AML-193 (cell line): ENCODE results near the gene PRPF6.
"Not testable (repeated sequence)": the region's sequence is repeated elsewhere in the genome, so short reads cannot be mapped to it uniquely, and the experiment has no call there.

Experiments
- DNase-seq, 2 experiments: peaks; one replicate each; lab custom pipeline; 2025; lab: John Stamatoyannopoulos, UW

PRPF6 gene

DNA sequence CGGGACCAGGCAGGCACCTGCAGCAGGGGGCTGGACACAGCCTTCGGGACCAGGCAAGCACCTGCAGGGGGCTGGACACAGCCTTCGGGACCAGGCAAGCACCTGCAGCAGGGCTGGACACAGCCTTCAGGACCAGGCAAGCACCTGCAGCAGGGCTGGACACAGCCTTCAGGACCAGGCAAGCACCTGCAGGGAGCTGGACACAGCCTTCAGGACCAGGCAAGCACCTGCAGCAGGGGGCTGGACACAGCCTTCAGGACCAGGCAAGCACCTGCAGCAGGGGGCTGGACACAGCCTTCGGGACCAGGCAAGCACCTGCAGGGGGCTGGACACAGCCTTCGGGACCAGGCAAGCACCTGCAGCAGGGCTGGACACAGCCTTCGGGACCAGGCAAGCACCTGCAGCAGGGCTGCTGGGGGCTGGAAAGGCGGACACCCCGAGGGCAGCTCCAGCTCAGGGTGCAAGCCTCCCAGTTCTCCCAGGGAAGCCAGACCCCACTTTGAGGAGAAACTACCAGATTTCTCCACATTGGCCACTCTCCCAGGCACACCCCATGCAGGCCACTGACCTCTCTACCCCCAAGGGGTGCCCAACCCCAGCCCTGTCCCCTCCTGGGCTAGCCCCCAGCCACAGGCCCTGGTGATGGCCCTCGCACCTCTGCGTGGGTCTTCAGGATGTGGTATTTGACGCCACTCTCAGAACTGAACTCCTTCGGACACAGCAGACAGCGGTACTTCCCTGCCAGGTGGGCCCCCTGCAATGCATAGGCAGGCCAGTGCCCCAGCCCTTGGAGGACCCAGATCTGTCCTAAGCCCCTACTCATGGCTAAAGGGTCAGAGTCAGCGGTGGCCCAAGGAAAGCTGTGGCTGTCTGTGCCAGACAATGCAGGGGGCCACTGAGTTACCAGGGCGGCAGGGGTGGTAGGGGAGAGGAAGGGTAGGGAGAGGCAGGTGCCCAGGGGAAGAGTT, 20.0 kb upstream of the PRPF6 start:
- DNase-seq = not testable (repeated sequence)

DNA sequence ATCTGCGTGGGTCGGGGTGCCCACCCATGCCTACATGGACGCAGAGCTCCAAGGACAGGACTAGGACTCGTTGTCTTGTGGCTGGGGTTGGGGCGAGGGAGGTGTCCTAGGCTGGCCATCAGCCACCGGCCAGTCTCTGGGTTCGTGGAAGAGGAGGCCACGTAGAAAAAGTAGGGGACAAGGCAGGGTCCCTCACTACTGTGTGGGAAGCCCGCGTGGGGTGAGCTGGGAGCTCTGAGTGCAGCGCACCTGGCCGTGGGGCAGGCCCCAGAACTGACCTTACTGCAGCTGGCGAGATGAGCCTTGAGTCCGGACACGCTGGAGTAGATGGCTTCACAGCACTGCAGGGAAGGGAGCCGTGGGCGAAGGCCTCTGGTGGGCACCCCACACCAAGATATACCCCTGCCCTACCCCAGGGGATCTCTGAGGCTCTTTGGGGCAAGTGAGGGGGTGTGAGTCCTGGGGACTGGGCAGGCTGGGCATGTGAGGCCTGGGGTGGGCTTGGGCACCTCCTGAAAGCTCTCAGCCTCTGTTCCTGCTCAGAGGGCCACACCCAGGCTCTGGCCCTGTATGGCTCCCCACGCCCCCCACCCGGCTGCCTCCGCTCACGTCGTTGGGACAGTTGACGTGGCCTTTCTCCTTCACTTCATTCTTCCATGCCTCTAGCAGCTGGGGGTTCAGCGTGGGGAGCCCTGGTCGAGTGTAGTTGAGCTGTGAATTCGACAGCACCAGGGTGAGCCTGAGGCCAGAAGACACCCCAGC, 19.1 kb upstream of the PRPF6 start:
- DNase-seq = no peak

DNA sequence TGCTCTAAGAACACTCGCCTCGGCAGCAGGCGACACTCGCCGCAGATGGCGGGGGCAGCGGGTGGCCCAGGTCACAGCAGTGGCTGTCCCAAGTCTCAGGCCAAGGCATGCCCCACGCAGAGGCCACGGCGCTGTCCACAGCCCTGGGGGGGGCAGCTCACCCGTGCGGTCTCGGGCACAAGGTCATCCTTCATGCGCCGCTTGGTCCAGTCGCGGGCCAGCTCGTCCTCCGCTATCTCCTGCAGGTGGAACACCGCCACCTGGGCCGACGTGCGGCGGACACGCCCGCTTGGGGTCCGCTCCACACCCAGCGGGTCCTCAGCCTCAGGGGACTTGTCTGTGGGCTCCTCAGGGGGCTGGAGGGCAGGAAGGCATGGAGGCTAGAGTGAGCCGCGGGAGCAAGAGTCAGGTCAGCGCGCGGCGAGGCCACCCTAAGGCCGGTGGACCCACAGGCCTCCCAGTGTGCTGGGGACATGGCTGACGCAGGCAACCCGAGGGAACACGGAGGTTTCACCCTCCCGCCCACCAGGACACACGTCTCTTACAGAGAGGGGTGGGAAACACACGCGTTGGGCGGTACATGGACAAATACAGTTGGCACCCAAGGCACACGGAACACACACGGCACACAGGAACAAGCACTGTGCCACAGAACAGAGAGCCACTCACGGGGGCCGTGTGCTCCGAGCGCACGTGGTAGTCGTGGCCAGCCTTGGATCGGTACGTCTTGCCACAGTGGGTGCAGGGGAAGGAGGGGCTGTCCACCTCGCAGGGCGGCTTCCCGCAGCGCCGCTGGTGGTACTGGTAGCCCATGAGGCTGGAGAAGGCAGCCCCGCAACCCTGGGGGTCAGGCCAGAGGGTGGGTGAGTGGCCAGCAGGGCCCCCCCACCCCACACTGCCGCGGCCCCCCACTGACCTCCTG, 18.2 kb upstream of the PRPF6 start:
- no peak for DNase-seq

DNA sequence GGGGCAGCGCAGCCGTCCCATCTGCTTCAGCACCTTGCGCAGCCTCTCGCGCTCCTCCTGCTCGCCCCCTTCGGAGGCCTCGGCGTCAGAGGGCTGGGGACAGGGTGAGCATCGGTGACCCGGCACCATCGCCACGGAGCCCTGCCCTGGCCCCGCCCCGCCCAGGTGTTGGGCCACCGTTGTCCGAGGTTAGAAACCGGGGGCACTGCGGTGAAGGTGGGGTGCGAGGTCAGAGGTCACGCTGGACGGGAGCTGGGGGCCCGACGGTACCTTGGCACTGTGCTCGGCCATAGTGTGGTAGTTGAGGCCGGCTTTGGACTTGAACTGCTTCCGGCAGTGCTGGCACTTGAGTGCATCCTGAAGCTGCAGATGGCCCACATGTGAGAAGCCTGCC, 17.6 kb upstream of the PRPF6 start:
- DNase-seq = no peak

DNA sequence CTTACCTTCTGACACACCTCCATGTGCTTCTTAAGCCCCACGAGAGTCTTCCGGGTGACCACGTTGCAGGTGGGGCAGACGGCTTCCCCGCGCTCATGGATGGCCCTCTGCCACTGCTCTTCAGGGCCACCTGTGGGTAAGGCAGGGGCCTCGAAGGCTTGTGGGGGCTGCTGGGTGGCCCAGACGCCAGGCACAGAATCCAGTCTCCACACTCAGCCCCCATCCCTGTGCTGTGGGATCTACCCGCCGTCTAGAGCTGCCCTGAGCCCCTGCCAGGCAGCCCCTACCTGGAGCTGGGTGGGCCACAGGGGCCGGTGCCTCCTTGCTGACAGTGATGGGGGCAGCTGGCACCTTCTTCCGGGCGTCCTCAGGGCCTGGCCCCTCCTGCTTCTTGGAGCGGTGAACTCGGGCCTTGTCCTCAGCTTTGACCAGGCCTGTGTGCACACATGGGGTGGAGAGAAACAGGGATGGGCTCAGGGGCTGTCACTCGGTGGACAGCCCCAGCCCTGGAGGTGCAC, 17.1 kb upstream of the PRPF6 start:
- no peak for DNase-seq

DNA sequence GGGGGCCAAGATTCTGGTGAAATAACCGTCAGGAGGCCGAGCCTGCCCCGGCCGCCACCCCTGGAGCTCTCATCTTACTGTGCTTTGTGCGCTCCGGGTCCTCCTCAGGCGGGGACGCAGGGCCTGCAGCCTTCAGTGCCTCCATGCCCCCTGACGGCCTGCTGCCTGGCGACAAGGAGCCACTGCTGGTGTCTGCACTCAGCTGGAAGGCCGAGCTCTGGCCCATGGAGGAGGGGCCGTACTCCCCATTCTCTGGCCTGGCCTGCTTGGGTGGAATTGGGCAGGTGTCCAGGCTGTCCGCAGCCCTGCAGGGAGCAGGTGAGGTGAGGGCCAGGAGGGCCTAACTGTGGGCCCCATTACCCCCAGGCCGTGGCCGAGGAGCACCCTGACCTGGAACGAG, 16.5 kb upstream of the PRPF6 start:
- no peak for DNase-seq

DNA sequence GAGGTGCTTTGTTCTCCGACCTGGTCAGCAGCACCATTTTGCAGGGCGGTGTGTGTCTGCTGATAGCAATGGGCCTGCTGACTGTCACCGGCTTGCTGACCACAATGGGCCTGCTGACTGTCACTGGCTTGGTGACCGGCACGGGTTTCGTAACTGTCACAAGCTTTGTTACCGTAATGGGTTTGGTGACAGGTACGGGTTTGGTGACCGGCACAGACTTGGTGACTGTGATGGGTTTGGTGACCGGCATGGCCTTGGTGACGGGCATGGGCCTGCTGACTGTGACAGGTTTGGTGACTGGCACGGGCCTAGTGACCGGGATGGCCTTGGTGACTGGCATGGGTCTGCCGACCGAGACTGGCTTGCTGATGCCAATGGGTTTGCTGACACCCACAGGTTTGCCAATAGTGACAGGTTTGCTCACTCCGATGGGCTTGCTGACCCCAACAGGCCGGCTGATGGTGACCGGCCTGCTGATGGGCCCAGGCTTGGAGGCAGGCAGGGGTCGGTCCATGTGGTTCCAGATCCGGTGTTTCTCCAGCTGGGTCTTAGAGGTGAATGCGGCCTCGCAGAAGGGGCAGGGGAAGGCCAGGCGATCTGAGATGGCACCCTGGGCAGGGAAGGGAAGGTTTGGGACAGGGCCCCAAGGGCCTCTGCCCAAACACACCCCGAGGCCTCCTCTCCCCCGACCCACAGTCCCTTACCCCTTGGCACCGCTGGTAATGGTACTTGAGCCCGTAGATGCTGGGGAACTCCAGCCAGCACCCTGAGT, 14.6 kb upstream of the PRPF6 start:
- no peak for DNase-seq

DNA sequence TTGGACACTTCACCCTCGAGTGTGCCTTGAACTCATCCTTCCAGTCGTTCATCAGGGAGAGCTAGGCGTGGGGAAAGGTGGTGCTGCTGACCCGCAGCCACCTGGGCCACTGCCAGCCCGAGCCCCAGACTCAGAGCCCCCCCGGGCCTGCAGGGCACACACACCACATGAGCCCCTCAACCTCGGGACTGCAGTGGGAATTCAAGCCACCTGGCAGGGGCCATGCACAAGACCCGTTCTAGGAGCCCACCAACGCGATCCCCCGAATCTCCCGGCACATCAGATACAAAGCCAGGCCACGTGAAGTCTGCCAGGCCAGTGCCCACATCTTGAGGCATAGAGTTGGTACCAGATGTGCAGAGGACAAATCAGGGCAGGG, 14.0 kb upstream of the PRPF6 start:
- no peak for DNase-seq

DNA sequence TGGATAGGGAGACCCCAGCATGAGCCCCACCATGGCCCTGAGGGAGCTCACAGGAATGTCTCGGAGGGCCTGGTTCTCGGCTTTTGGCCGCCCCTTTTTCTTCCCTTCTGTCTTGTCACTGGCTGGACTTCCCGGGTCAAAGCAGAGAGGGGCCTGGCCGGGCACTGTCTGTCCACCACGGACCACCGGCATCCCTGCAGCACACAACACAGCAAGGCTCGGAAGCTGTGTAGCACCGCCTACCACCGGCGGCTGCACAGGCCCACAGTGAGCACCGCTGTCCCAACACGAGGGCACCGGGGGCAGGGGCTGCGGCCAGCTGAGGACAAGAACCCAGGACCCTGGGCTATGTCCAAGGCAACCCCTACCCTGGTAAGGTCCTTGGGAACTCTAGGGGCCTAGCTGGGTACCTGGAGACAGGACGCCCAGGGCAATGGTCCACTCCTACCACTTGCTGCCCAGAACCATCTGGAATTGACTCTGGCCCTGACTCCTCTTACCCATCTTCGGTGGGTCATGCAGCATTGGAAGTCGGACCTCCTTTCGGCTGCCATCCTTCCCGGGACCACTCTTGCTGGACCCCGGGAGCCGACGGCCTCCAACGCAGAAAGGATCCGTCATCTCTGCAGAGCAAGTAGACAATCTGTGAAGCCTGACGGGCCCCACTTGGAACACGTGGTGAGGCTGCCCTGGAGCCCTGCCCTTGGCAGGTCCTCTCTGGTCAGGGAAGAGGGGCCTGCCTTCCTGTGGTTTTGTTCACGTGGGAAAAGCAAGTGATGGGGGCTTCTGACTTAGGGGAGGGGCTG, 13.4 kb upstream of the PRPF6 start:
- DNase-seq = no peak

DNA sequence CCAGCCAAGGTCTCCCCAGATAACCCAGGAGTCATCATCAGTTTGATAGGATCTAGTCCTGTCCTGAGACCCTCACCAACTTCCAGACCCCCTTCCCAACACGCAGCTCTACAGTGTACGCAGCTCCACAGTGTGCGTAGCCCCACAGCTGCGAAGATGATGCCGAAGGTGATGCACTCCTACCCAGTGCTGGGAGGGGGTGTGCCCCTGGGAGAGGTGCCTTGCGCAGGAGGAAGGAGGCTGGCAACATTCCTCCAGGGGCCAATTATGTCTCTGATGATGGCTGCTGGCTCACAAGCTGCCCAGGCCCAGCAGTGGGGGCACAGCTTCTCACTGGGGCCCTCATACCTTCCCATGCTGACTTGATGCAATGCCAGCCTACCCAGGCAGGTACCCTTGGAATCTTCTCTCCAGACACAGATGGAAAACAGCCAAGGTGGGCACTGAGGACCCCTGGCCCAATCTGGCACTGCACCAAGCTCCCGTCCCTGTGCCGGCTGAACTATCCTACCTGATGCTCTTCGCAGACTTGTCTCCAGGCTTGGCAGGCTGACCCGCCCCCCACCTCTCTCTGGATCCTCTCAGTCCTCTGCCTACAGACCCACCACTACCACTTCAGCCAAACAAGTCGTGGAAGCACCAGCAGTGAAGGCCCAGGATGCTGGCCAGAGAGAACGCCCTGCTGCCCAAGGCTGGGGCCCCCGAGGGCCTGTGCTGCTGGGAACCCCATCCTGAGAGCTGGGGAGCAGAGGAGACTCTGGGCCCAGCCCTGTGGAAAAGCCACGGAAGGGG, 12.6 kb upstream of the PRPF6 start:
- no peak for DNase-seq

DNA sequence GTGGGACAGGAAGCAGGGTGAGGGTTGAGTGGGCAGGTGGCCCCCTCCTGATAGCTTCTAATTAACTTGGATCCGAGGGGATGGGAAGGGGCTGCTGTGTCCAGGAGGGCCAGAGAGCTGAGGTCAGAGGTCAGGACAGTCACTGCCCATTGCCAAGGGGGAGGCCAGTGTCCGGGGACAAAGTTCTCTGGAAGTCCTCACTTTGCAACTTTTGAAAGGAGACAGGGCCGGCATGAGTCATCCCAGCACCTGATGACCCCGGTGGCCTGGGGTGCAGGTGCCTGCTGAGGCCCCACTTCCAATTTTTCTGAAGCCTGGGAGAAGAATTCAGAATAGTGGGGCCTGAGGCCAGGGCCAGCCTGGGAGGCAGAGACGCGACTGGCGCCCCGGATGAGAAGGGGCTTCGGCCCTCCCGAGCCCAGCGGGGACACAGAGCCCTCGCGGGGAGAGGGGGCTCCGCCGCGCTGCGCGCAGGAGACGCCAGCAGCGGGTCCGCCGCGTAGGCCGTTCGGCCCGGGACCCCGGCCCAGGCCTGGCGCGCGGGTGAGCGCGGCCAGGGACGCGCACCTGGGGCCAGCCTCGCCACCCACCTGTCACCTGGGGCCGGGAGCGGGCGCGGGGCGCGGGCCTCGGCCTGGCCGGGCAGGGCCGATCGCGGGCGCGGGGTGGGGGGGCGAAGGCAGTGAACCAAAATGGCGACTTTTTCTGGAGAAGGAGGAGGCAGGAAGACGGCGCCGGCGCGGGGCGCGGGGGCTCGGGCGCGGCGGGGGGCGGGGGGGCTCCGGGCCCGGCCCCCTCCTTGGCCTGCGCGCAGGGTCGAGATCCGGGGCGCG, 11.8 kb upstream of the PRPF6 start:
- no peak for DNase-seq

DNA sequence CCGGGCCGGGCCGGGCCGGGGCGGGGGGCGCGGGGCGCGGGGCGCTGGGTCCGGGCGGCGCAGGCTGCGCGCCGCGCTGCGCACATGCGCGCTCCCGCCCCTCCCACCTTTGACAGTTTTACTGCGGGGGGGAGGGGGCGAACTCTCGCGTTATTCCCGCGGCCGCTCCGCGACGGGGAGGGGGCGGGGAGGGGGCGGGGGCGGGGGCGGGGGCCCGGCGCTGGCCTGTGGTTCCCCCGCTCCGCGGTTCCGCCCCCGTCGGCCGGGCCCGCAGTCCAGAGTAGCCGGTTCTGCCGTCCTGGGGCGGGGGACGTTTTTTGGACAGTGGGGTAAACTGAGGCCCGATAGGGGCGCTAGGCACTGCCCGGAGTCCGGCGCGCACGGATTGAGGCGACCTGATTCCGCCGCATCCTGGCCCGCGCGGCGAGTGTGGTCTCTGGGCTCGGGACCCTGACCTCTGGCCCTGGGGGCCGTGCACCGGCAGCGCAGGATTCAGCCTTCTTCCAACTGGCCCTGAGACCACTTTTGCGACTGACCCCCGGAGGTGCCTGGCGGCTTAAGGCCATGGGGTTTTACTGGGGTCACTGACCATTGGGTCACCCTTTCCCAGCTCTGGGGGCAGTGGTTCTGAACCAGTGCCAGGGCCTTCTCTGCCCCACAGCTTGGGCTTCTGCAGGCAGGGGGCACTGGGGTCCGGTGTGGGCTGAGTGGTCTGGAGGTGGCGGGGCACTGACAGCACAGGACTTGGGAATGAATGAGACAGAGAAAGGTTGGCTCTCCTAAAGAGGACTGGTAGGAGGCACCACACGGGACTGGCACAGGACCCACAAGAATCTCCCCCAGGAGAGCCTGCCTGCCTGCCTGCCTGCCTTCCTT, 10.9 kb upstream of the PRPF6 start, which contains the start of gene ZNF512B:
TSS of gene ZNF512B (minus strand) at position 93 of the 876 bp plus-strand sequence. CDS start 1,980 bp downstream, outside the sequence.
- DNase-seq = peak in 1 of 2 experiments; percentile 12

DNA sequence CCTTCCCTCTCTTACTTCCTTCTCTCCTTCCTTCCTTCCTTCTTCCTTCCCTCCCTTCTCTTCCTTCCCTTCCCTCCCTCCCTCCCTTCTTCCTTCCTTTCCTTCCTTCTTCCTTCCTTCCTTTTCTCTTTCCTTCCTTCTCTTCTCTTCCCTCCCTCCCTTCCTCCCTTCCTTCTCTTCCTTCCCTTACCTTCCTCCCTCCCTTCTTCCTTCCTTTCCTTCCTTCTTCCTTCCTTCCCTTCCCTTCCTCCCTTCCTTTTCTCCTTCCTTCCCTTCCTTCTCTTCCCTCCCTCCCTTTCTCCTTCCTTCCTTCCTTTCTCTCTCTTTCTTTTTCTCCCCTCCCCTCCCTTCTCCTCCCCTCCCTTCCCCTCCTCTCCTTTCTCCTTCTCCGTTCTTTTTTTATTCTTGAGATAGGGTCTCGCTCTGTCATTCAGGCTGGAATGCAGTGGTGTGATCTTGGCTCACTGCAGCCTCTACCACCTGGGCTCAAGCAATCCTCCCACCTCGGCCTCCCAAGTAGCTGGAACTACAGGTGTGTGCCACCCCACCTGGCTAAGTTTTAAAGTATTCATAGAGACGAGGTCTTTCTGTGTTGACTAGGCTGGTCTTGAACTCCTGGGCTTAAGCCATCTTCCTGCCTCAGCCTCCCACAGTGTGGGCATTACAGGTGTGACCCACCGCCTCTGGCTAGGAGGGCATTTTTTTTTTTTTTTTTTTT, 10.1 kb upstream of the PRPF6 start:
- no peak for DNase-seq

DNA sequence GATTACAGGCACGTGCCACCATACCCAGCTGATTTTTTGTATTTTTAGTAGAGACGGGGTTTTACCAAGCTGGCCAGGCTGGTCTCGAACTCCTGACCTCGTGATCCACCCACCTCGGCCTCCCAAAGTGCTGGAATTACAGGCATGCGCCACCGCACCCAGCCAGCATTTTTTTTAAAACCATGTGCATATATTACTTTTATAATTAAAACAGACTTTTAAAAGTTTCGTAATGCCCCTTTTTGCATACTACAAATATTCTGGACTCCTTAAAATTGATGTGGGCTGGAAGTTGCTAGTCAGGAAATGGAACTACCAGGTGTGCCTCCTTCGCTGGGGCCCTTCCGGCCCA, 9.0 kb upstream of the PRPF6 start:
- DNase-seq = not testable (repeated sequence)

DNA sequence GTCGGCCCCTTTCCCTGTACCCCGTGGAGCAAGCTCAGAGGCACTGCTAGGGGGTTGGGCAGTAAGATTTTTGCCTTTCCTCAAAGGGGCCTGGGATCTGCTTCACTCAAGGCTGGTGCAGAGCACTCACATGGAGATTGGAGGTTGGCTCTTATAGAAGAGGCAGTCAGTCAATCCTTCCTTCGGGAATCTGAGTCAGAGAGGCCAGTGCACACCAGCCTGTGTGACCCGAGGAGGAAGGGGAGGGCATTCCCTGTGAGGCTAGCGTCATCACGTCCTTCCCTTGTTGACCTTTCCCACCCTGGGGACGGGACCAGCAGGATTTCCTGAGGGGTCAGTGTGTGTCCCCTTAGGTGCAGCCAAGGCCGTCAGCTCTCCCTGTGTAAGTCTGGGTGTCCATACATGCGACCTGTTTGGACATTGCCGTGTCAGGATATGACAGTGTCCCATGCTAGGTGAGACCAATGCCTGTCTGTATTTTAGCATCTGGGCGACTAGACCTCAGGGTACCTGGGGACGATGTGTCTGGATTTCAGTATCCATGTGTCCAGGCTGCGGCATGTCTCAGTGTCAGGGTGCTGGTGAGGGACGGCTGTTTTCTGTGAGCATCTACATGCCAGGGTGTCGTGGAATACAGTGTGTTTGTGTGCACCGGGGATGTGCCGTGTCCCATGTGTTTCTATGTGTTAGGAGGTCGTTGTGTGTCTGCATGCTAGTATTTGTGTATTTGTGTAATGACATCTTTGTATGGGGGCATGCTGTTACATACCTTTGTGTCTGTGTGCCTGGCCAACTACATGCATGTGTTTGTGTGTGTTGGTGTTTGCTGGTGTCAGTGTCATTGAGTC, 8.4 kb upstream of the PRPF6 start:
- DNase-seq = no peak

DNA sequence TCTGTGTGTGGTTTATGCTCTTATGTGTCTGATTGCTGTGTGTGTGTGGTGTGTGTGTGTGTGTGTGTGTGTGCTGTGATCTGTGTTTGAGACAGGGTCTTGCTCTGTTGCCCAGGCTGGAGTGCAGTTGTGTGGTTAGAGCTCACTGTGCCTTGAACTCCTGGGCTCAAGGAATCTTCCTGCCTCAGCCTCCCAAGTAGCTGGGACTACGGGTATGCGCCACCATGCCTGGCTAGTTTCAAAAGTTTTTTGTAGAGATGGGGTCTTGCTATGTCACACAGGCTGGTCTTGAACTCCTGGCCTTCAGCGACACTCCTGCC, 7.8 kb upstream of the PRPF6 start:
- no peak for DNase-seq
